Measurements from ENCODE around the gene HAP1.

HAP1 gene

GRCh38 chr17:41772218-41772585 is 37.8 kb upstream of the HAP1 start:
- no peak for TF ChIP-seq JUND (IDR thresholded peaks at IDR 0.05; ENCODE audit: low read depth)
- peak; percentile 96 for DNase-seq (ENCODE audit: low read depth in 1 of 2, low spot score in 1 of 2)
- in situ Hi-C loops (cut with HindIII; ENCODE audit: low pct_unique_long_range_greater_than_20kb, low sequenced_read_pairs), result no loop called here

GRCh38 chr17:41771389-41772206 is 37.2 kb upstream of the HAP1 start:
- TF ChIP-seq JUND (IDR thresholded peaks at IDR 0.05; ENCODE audit: low read depth), result no peak
- in situ Hi-C loops (cut with HindIII; ENCODE audit: low pct_unique_long_range_greater_than_20kb, low sequenced_read_pairs), result no loop called here
- DNase-seq (ENCODE audit: low read depth in 1 of 2, low spot score in 1 of 2), result peak in 1 of 2 experiments; percentile 44

GRCh38 chr17:41769985-41770384 is 35.5 kb upstream of the HAP1 start:
- in situ Hi-C loops (cut with HindIII; ENCODE audit: low pct_unique_long_range_greater_than_20kb, low sequenced_read_pairs), result no loop called here
- DNase-seq (ENCODE audit: low read depth in 1 of 2, low spot score in 1 of 2), result no peak
- no peak for TF ChIP-seq JUND (IDR thresholded peaks at IDR 0.05; ENCODE audit: low read depth)

- DNase-seq (ENCODE audit: low read depth in 1 of 2, low spot score in 1 of 2), result no peak
- TF ChIP-seq JUND (IDR thresholded peaks at IDR 0.05; ENCODE audit: low read depth), result no peak
- in situ Hi-C loops (cut with HindIII; ENCODE audit: low pct_unique_long_range_greater_than_20kb, low sequenced_read_pairs), result no loop called here
Observed at GRCh38 chr17:41769346-41769862, 35.0 kb upstream of the HAP1 start.

GRCh38 chr17:41768682-41769288 is 34.3 kb upstream of the HAP1 start:
- DNase-seq (ENCODE audit: low read depth in 1 of 2, low spot score in 1 of 2), result no peak
- TF ChIP-seq JUND (IDR thresholded peaks at IDR 0.05; ENCODE audit: low read depth), result no peak
- in situ Hi-C loops (cut with HindIII; ENCODE audit: low pct_unique_long_range_greater_than_20kb, low sequenced_read_pairs), result no loop called here

GRCh38 chr17:41767324-41768042 is 33.0 kb upstream of the HAP1 start:
- in situ Hi-C loops (cut with HindIII; ENCODE audit: low pct_unique_long_range_greater_than_20kb, low sequenced_read_pairs), result no loop called here
- no peak for DNase-seq (ENCODE audit: low read depth in 1 of 2, low spot score in 1 of 2)
- no peak for TF ChIP-seq JUND (IDR thresholded peaks at IDR 0.05; ENCODE audit: low read depth)

- no peak for TF ChIP-seq JUND (IDR thresholded peaks at IDR 0.05; ENCODE audit: low read depth)
- in situ Hi-C loops (cut with HindIII; ENCODE audit: low pct_unique_long_range_greater_than_20kb, low sequenced_read_pairs), result no loop called here
- DNase-seq (ENCODE audit: low read depth in 1 of 2, low spot score in 1 of 2), result no peak
Observed at GRCh38 chr17:41766135-41766534, 31.7 kb upstream of the HAP1 start.

GRCh38 chr17:41763327-41763726 is 28.9 kb upstream of the HAP1 start:
- DNase-seq (ENCODE audit: low read depth in 1 of 2, low spot score in 1 of 2), result no peak
- in situ Hi-C loops (cut with HindIII; ENCODE audit: low pct_unique_long_range_greater_than_20kb, low sequenced_read_pairs), result no loop called here
- no peak for TF ChIP-seq JUND (IDR thresholded peaks at IDR 0.05; ENCODE audit: low read depth)

GRCh38 chr17:41762841-41763240 is 28.4 kb upstream of the HAP1 start:
- TF ChIP-seq JUND (IDR thresholded peaks at IDR 0.05; ENCODE audit: low read depth), result no peak
- DNase-seq (ENCODE audit: low read depth in 1 of 2, low spot score in 1 of 2), result peak in 1 of 2 experiments; percentile 55
- in situ Hi-C loops (cut with HindIII; ENCODE audit: low pct_unique_long_range_greater_than_20kb, low sequenced_read_pairs), result no loop called here

- no peak for TF ChIP-seq JUND (IDR thresholded peaks at IDR 0.05; ENCODE audit: low read depth)
- in situ Hi-C loops (cut with HindIII; ENCODE audit: low pct_unique_long_range_greater_than_20kb, low sequenced_read_pairs), result no loop called here
Observed at GRCh38 chr17:41762391-41762790, 27.9 kb upstream of the HAP1 start.

GRCh38 chr17:41760878-41761277 is 26.4 kb upstream of the HAP1 start:
- DNase-seq (ENCODE audit: low read depth in 1 of 2, low spot score in 1 of 2), result no peak
- no peak for TF ChIP-seq JUND (IDR thresholded peaks at IDR 0.05; ENCODE audit: low read depth)
- in situ Hi-C loops (cut with HindIII; ENCODE audit: low pct_unique_long_range_greater_than_20kb, low sequenced_read_pairs), result no loop called here

More at GRCh38 chr17:41762391-41762790, 27.9 kb upstream of the HAP1 start:
- DNase-seq (ENCODE audit: low read depth in 1 of 2, low spot score in 1 of 2), result no peak

GRCh38 chr17:41758601-41759000 is 24.2 kb upstream of the HAP1 start:
- no peak for DNase-seq (ENCODE audit: low read depth in 1 of 2, low spot score in 1 of 2)
- no peak for TF ChIP-seq JUND (IDR thresholded peaks at IDR 0.05; ENCODE audit: low read depth)
- in situ Hi-C loops (cut with HindIII; ENCODE audit: low pct_unique_long_range_greater_than_20kb, low sequenced_read_pairs), result no loop called here

- in situ Hi-C loops (cut with HindIII; ENCODE audit: low pct_unique_long_range_greater_than_20kb, low sequenced_read_pairs), result no loop called here
- TF ChIP-seq JUND (IDR thresholded peaks at IDR 0.05; ENCODE audit: low read depth), result no peak
- DNase-seq (ENCODE audit: low read depth in 1 of 2, low spot score in 1 of 2), result no peak
Observed at GRCh38 chr17:41754066-41754465, 19.6 kb upstream of the HAP1 start.

Measured in T47D (cell line).